GM08714 (cell line): ENCODE data around the gene DNAAF3.

Experiments used
- H3K4me3 ChIP-seq: fragments of 200-500 bp; sonication (Bioruptor generic); 2 replicates; pipeline ENCODE4 v1.5.1; 2014; ENCODE audit warnings: mild to moderate bottlenecking, low read length, inconsistent platforms
- ZNF274 ChIP-seq: IDR thresholded peaks from 2 replicates; pipeline ENCODE4 v1.6.1; 2012; ENCODE audit warnings: mild to moderate bottlenecking, low read depth, low read length

Gene DNAAF3

GRCh38 chr19:55149078-55150003 is 17.1 kb downstream of the DNAAF3 start, which contains the start of gene TNNT1:
TNNT1 (minus strand) TSS chr19:55149206; CDS start chr19:55147157, 2,049 bp downstream.
- H3K4me3 ChIP-seq, result no peak within 1 kb of the TSS
- TF ChIP-seq ZNF274, result no peak

GRCh38 chr19:55147545-55148251 is 18.7 kb downstream of the DNAAF3 start:
- TF ChIP-seq ZNF274, result no peak
- H3K4me3 ChIP-seq, result no peak overlapping the region

- no peak overlapping the region for H3K4me3 ChIP-seq
- no peak for TF ChIP-seq ZNF274
Observed at GRCh38 chr19:55146705-55147273, 19.6 kb downstream of the DNAAF3 start.

GRCh38 chr19:55146078-55146704 is 20.2 kb downstream of the DNAAF3 start:
- no peak for TF ChIP-seq ZNF274
- no peak overlapping the region for H3K4me3 ChIP-seq

- no peak for TF ChIP-seq ZNF274
- H3K4me3 ChIP-seq, result no peak overlapping the region
Observed at GRCh38 chr19:55145232-55145631, 21.2 kb downstream of the DNAAF3 start.

GRCh38 chr19:55141696-55142095 is 24.7 kb downstream of the DNAAF3 start:
- TF ChIP-seq ZNF274, result no peak
- H3K4me3 ChIP-seq, result no peak overlapping the region

GRCh38 chr19:55137915-55138314 is 28.5 kb downstream of the DNAAF3 start:
- no peak for TF ChIP-seq ZNF274
- H3K4me3 ChIP-seq, result no peak overlapping the region

- no peak overlapping the region for H3K4me3 ChIP-seq
- no peak for TF ChIP-seq ZNF274
Observed at GRCh38 chr19:55136399-55137102, 29.9 kb downstream of the DNAAF3 start.

- no peak for TF ChIP-seq ZNF274
- no peak overlapping the region for H3K4me3 ChIP-seq
Observed at GRCh38 chr19:55134736-55135135, 31.7 kb downstream of the DNAAF3 start.

GRCh38 chr19:55133639-55134444 is 32.6 kb downstream of the DNAAF3 start:
- no peak for TF ChIP-seq ZNF274
- no peak overlapping the region for H3K4me3 ChIP-seq

GRCh38 chr19:55132453-55133129 is 33.8 kb downstream of the DNAAF3 start:
- no peak for TF ChIP-seq ZNF274
- no peak overlapping the region for H3K4me3 ChIP-seq

GRCh38 chr19:55131421-55131820 is 35.0 kb downstream of the DNAAF3 start:
- H3K4me3 ChIP-seq, result no peak overlapping the region
- no peak for TF ChIP-seq ZNF274
